Measurements from ENCODE around the gene POPDC3.

DNA sequence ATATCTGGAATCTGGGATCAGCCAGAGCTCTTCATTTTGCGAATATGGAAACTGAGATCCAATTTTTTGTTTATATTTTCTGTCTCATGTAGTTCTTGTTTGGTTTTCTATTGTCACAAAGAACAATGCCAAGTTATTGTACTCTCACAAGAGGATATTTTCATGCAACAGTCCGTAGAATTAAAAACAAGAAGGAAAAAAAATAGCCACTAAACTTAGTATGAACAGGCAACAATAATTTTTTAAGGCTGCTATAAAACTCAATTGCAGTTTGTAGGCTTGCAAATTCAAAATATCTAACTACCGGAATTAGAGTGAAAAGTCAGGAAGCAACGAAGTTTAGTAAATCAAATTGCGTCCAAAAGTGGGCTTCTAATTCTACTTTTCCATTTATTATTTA, 1.2 kb downstream of the POPDC3 start:
- TF ChIP-seq CTCF (IDR thresholded peaks at IDR 0.05 in 4 of 5, conservative IDR thresholded peaks at IDR 0.05 in 1 of 5): no peak
- no peak for TF ChIP-seq POLR2A (IDR thresholded peaks at IDR 0.05)
